Astrocyte of the hippocampus (primary cell): ENCODE results near the gene OBSCN.
"Not testable (repeated sequence)": the region's sequence is repeated elsewhere in the genome, so short reads cannot be mapped to it uniquely, and the experiment has no call there.

Source experiments
- DNase-seq: peaks from one replicate; pipeline ENCODE4 v3.0.0; 2011; ENCODE audit warnings: low read depth, low spot score

Gene OBSCN

DNA sequence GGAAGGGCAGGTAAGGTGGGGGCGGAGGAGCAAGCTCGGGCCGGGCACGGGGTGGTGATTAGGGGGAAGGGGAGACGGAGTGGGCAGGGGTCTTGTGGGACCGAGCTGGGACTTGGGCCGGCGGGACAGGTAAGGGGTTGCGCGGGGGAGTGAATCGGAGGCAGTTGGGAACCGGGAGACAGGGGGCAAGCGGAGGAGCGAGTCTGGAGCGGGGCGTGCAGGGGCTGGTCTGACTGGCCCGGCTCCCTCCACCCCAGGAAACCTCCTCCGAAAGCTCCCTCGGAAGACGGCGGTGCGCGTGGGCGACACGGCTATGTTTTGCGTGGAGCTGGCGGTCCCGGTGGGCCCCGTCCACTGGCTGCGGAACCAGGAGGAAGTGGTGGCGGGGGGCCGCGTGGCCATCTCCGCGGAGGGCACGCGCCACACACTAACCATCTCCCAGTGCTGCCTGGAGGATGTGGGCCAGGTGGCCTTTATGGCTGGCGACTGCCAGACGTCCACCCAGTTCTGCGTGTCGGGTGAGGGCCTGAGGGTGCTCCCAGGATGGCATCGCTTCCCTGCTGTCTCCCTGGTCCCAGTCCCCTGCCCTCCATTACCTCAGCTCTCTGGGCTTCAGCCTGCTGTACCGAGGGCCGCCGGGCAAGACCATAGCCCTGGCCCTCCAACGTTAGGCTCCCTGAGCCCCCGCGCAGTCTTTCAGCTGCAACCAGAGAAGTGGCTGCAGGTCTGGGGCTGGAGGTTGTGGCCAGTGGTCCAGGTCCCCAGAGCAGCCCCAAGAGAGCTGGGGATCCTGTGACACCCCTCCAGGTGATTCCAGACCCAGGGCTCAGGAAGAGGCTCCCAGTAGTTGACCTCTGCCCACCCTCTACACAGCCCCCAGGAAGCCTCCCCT, 6.3 kb downstream of the OBSCN start:
- DNase-seq = no peak

DNA sequence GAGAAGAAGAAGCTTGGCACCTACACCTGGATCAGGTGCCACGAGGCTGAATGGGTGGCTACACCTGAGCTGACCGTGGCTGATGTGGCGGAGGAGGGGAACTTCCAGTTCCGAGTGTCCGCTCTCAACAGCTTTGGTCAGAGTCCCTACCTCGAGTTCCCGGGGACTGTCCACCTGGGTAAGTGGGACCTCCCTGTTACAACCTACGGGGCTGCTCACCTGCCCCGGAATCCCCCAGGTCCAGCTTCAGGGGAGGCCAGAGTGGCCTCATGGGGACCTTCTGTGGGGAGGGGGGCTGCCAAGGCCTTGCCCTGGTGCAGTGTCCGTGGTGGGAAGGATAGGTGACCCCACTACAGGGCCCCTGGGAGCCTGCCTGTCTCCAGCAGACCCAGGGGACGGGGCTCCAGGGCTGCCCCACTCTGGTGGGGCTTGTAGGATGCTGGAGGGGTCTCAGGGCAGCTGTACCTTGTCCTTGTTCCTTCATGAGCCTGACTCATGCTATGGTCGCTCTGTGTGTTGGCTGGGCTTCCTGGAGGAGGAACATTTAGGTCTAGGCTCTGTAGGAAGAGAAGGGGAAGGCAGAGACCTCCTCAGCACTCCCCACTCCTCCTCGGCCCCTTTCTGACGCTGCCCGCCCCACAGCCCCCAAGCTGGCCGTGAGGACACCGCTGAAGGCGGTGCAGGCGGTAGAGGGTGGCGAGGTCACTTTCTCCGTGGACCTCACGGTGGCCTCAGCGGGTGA, 7.2 kb downstream of the OBSCN start:
- no peak for DNase-seq

DNA sequence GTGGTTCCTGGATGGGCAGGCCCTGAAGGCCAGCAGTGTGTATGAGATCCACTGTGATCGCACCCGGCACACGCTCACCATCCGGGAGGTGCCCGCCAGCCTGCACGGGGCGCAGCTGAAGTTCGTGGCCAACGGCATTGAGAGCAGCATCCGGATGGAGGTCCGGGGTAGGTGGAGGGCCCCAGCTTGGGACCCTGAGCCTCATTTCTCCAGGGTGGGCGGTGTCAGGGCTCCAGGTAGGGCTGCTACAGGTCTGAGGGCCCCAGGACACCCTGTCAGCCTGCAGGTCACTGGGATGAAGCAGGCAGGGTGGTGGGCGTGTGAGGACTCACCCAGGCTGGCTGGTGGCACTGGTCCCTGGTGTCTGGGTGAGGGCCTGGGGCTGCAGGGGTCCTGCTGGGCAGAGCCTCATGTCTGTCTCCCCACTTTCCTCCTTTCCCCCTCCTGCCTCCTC, 7.8 kb downstream of the OBSCN start:
- DNase-seq = no peak

DNA sequence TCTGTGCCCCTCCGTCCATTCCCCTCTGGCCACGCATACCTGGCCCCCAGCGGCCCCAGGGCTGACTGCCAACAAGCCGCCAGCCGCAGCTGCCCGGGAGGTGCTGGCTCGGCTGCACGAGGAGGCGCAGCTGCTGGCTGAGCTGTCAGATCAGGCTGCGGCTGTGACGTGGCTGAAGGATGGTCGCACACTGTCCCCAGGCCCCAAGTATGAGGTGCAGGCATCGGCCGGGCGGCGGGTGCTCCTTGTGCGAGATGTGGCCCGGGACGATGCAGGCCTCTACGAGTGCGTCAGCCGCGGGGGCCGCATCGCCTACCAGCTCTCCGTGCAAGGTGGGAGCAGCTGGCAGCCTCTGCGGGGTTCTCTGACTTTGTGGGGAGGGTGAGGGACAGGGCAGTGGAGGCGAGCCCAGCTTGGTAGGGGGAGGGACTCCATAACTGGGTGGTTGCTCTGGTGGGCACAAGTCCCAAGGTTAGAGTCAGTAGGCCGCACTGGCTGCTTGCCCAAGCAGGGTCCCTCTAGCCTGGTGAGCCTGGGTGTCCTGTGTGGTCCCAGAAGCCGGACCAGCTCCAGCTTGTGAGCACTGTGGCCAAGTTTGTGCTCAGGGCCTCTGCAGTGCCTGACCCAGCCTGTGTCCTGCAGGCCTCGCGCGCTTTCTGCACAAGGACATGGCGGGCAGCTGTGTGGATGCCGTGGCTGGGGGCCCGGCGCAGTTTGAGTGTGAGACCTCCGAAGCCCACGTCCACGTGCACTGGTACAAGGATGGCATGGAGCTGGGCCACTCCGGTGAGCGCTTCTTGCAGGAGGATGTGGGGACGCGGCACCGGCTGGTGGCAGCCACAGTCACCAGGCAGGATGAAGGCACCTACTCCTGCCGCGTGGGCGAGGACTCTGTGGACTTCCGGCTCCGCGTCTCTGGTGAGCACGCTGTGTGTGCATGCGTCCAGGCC, 8.8 kb downstream of the OBSCN start:
- no peak for DNase-seq

DNA sequence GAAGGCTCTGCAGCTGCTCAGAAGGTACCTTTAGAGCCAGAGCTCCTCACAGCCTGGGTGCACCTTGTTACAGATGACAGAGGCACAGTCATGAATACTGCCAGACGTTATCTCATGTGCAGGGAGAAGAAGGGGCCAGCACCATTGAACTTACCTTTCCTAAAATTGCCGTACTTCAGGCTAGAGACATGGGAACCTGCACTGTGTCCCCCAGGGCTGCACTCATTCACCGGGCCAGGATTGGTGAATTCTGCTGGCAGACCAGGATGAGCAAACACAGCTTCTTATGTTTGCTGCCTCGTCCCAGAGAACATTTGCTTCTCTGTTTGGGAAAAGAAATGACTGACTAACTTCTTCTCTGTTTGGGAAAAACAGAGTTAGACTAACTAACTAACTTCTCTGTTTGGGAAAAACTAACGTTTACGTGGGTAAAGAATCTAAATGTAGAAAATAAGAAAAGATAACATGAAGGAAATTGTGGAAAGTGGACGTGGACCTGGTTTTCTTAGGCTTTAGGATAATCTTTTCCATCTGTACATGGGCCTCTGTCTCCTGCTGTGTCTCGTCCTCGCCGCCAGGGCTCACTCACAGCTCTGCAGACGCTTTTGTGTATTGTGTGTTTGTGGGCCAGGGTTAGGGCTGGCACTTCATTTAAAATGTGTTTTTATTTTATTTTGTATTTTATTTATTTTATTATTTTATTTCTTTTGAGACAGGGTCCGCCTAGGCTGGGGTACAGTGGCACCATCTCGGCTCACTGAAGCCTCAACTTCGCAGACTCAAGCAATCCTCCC, 9.9 kb downstream of the OBSCN start:
- DNase-seq = no peak

DNA sequence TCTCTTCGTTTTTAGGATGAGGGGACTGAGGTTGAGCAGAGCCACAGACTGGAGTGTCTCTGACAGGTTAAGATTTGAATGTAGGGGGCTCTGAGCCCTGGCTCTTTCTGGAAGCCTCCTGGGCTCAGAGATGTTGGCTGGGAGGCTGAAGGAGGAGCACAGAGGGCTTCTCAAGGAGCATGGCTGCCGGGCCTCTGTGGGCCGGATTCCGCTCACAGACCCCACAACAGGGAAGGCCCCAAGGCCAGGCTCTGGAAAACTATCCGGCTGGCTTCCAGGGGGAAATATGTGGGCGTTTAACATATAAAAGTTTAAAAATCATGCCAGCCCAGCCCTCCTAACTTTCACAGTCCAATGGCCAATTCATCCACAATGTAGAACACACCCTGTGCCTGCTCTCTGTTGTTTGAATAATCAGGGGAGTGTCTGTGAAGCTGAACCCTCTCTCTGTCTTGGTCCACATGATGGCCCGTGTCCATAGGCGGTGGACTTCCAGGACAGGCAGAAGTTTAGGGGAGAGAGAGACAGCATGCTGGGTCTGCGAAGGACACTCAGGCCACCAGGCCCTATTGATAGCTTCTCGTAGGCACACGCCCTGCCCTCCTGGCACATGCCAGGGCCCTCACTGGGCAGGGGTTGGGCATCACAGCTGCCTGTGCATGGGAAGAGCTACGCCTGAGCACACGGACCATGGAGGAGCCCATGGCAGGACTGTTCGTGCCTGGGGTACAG, 10.8 kb downstream of the OBSCN start:
- no peak for DNase-seq

DNA sequence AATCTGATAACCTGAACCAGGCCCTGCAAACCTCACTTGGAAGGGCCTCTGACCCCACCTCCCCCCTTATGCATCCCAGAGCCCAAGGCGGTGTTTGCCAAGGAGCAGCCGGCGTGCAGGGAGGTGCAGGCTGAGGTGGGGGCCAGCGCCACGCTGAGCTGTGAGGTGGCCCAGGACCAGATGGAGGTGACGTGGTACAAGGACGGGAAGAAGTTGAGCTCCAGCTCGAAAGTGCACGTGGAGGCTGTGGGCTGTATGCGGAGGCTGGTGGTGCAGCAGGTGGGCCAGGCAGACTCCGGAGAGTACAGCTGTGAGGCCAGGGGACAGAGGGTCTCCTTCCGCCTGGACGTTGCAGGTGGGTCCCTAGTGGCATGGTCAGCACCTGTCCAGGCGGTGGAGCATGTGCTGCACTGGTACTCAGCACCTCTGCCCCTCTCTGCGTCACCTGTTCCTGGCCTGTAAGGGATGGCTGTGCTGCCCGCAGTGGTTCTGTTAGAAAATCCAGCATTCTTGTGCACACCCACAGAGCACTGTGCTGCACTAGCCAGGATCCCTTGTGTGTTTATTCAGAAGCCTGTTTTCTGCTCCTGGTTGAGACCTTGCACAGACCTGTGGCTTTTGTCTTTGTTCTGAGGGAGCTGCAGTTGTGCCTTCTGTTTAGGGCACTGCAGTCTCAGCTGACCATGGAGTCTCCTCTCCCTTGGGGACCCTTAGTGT, 11.6 kb downstream of the OBSCN start:
- DNase-seq = no peak

DNA sequence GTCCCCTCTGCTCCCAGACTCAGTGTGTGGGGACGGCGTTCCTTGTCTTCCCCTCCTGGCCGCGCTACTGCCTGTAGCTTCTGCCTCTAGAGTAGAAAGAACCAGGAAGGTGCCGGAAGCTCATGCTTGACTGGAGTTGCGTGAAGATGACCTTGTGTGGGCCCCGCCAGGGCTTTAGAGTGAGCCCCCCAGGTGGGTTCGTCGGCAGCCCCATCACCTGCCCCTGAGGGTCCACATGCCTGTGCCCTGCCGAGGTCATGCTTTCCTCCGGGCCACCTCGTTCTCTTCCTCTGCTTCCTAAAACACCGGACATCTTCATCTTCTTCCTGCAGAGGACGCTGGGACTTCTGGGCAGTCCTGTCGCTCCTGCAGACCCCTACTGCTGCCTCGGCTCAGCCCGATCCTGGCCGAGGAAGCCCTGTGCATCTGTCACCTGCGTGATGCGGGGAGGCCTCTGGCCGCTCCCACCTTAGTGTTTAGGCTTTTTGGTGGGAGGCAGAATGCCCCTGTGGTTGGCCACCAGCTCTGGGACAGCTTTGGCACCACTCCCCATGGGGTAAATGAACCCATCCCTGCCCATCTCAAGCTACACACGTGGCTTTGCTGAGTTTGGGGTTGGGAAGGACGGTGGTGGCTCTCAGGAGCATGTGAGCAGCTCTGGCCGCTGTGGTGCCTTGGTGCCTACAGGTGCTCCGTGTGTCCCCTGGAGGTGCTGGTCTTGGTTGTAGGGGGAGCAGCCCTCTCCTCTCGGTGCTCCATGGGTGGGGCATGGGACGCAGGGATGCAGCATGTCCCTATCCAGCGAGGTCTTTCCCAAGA, 12.3 kb downstream of the OBSCN start:
- DNase-seq = no peak

DNA sequence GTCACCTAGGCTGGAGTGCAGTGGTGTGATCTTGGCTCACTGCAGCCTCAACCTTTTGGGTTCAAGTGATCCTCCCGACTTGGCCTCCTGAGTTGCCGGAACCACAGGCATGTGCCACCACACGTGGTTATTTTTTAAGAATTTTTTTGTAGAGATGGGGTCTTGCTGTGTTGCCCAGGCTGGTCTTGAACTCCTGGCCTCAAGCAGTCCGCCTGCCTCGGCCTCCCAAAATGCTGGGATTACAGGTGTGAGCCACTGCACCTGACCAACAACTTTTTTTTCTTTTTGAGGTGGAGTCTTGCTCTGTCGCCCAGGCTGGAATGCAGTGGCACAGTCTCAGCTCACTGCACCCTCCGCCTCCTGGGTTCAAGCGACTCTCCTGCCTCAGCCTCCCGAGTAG, 13.3 kb downstream of the OBSCN start:
- DNase-seq = not testable (repeated sequence)

DNA sequence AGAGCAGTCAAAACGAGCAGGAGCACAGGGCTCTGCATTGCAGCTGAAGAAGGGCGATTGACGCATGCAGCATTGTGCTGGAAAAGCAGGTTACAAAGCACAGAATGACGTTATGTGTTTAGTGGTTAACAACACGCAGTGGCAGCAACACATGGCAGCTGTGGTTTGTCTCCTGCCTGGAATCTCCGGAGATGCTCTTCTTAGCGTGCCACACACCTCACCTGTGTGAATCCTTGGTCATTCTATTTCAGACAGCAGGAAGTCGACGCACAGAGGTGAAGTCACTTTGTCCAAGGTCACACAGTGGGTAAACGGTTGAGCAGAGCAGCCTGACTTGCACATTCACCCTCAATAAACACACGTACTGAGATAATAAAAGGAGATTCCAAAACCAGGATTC, 14.7 kb downstream of the OBSCN start:
- DNase-seq = no peak

DNA sequence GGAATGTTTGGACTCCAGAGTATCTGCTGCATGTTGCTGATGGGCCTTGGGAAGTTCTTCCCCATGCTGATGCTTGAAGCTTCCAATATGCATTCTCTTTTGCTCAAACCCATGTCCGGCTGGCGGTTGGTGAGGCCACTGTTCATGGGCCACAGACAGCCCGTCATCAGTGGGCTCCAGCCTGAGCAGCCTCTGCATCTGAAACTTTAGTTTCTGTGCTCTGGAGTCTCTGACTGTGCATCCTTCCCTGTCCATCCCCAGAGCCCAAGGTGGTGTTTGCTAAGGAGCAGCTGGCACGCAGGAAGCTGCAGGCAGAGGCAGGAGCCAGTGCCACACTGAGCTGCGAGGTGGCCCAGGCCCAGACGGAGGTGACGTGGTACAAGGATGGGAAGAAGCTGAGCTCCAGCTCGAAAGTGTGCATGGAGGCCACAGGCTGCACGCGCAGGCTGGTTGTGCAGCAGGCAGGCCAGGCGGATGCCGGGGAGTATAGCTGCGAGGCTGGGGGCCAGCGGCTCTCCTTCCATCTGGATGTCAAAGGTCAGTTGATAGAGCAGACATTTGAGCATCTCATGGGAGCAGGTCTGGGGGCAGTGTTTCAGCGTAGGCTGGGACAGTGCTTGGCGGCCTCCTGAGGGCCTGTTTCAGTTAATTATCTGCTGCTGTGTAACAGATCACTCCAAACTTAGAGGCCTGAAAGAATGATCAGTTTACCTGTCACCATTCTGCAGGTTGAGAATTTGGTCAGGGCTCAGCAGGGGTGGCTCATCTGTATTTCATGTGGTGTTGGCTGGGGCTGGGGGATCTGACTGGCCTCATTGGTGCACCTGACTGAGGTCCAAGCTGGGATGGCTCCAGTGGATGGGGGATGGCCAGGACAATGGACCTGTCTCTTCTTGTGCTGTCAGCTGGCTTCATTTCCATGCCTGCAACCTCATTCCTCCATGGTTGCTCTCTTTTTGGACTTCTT, 16.6 kb downstream of the OBSCN start:
- DNase-seq = no peak

DNA sequence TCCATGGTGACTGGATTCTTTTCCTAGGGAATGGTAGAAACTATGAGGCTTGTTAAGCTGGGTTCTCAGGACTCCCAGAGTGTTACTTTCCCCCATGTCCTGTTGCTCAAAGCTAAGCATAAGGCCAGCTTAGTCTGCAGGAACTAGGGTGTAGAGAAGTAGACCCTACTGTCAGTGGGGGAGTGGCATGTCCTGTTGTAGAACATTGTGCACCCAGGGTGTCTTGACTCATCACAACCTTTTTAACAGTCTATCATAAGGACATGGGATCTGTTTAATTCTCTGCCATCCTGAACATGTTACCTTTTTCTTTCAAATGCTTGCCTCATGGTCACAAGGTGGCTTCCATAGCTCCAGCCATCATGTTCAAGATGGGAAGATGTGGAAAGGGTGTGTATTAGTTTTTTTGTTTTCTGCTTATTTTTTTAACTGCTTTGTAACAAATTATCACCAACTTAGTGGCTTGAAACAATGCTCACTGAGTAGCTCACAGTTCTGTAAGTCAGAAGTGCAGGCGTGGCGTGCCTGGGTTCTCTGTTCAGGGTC, 17.4 kb downstream of the OBSCN start:
- DNase-seq = no peak

DNA sequence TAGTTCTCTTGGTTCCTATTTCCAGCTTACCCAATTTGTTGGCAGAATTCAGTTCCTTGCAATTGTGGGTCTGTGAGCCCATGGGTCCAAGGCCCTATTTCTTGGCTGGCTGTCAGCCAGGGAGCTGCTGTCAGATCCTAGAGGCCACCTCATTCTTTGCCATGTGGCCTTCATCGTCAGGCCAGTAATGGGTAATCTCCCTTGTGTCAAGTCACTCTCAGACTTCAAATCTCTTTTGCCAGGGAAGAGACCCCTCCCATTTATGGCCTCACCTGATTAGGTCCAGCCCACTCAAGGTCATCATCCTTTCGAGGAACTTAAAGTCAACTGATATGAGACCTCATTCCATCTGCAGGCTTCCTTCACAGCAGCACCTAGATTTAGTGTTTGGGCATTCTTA, 17.9 kb downstream of the OBSCN start:
- no peak for DNase-seq

DNA sequence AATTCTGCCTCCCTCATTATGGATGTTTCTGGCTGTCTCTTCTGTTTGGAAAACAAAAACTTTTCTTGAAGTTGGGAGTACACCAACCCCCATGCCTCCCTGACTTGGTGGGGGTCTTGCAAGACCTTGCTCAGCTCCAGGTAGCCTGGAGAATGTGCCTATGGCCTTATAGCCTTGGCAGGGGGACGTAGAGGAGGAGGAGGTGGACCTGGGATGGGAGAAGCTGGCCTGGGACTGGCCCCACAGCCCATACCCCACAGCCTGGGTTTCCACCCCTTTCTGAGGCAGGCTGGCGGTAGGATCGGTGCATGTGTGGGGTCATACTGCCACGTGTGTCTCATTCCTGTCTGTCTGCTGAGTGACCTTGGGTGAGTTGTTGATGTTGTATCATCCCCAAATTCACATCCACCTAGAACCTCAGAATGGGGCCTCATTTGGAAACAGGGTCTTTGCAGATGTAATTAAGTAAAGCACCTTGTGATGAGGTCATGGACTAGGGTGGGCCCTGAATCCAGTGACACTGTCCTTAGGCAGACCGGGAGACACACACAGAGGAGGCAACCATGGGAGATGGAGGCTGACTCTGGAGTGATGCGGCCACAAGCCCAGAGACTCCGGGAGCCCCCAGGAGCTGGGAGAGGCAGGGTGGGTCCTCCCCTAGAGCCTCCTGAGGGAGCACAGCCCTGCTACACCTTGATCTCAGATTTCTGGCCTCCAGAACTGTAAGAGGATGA, 18.5 kb downstream of the OBSCN start:
- DNase-seq = no peak

DNA sequence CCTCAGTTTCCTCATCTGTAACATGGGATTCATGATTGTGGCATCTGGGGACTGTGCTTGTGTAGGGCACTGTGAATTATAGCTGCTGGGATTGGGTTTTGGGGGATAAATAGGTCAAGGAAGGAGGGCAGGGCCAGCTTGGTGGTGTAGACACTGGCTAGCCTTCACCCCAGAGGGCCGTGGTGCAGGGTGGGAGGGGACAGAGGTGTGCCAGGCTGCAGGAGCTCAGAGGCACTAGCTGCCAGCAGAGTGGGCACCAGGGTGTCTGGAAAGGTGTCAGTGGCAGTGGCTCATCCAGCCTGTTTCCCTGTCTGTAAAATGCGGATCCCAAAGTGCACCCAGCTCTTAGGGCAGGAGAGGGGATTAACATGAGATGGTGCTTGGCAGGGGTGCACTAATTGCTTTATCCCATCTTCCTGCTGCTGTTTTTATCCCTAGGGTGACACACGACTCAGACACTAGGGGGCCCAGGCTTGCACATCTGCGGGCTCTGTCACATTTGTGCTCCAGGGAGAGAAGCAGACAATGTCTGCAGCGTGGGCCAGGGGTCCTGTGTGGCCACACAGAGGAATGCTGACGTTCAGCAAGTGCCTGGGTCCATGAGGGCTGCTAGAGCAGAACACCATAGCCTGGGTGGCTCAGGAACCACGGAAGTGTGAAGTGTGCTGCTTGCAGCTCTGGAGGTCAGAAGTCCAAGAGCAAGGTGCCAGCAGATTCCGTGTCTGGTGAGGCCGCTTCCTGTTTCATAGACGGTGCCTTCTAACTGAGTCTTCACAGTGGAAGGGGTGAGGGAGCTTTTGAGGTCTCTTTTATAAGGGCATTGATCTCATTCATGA, 19.3 kb downstream of the OBSCN start:
- no peak for DNase-seq

DNA sequence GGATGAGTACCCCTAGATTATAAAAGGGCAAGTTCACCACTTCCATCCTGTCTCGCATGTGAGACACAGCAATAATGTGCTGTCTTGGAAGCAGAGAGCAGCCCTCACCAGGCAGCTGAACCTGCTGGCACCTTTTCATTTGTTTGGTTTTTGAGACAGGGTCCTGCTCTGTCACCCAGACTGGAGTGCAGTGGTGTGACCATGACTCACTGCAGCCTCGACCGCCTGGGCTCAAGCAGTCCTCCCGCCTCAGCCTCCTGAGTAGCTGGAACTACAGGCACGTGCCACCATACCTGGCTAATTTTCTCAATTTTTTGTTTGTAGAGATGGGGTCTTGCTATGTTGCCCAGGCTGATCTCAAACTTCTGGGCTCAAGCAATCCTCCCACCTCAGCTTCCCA, 20.3 kb downstream of the OBSCN start:
- DNase-seq = not testable (repeated sequence)
